ENCODE data around the gene SDR42E1. TPM values are rescaled to one million over a fixed set of nuclear protein-coding genes. Genes with fewer than 3 reads are reported as not detected.
A peak's percentile ranks its signal among the peaks of the same experiment; 100 is the strongest.

The SDR42E1 gene
- total and polyA plus RNA-seq, 2 of the 8 experiments (the other 6 are each of a cell fraction or from before 2014, with no cell fraction given), result 0.03 TPM; not detected in 1

GRCh38 chr16:82044585-82044911 is 33.3 kb upstream of the SDR42E1 start:
- Histone ChIP-seq H4K5ac (ENCODE audit: insufficient read length, low read depth, low read length) (no peak overlapping the region), H3K27ac (ENCODE audit: low read depth, low read length) (no peak overlapping the region), H3K14ac (ENCODE audit: insufficient read length) (no peak overlapping the region), H3K4me3 (ENCODE audit: extremely low read depth in 1 of 4, insufficient read depth in 2 of 4, low read depth in 3 of 4, low read length in 4 of 4) (no peak overlapping the region), H3K4me2 (ENCODE audit: insufficient read depth in 1 of 2, low read depth in 2 of 2, low read length in 2 of 2) (no peak overlapping the region), H4K91ac (replicated peaks; ENCODE audit: insufficient read length, low read length) (no peak overlapping the region), H4K20me1 (replicated peaks in 1 of 2; ENCODE audit: control insufficient read depth in 1 of 2, insufficient read depth in 2 of 2, low read length in 2 of 2) (no peaks in the 10 kb centered on the region), H2BK20ac (ENCODE audit: low read length) (no peak overlapping the region), H3K79me2 (ENCODE audit: control insufficient read depth in 1 of 2, insufficient read depth in 2 of 2, low read length in 2 of 2) (no peaks in the 10 kb centered on the region), H3K79me1 (ENCODE audit: low read depth, low read length) (no peaks in the 10 kb centered on the region), H3K27me3 (replicated peaks in 1 of 4; ENCODE audit: control insufficient read depth in 3 of 4, extremely low read depth in 1 of 4, insufficient read depth in 3 of 4, low read length in 3 of 4) (no peaks in the 10 kb centered on the region), H3K4ac (replicated peaks; ENCODE audit: insufficient read length, low read depth, low read length) (no peak overlapping the region), H3K56ac (replicated peaks; ENCODE audit: insufficient read length, low read depth, low read length) (no peak overlapping the region), H2AK5ac (ENCODE audit: low read depth, low read length) (no peak overlapping the region), H3K23ac (ENCODE audit: insufficient read length) (no peak overlapping the region), H3K9ac (replicated peaks in 1 of 4; ENCODE audit: extremely low read depth in 1 of 4, low read depth in 3 of 4, low read length in 3 of 4) (no peak overlapping the region), H2BK120ac (replicated peaks; ENCODE audit: low read depth, low read length) (no peak overlapping the region), H4K8ac (ENCODE audit: extremely low read depth, insufficient read depth, low read length) (no peak overlapping the region), H2BK15ac (ENCODE audit: low read length) (0 out of 2 replicates have a peak overlapping the region, but pooled peaks have one; percentile 67), H3K36me3 (ENCODE audit: control insufficient read depth in 2 of 4, insufficient read depth in 4 of 4, low read length in 3 of 4) (no peaks in the 10 kb centered on the region), H2BK12ac (ENCODE audit: low read depth, low read length) (no peak overlapping the region), H2AFZ (ENCODE audit: low read length) (no peak overlapping the region), H3K4me1 (replicated peaks in 1 of 4; ENCODE audit: control insufficient read depth in 3 of 4, insufficient read depth in 4 of 4, low read length in 3 of 4) (no peaks in the 10 kb centered on the region), H3K9me3 (ENCODE audit: insufficient read depth in 2 of 2, low read depth in 1 of 2, low read length in 1 of 2) (no peaks in the 10 kb centered on the region), H3K23me2 (ENCODE audit: low read depth, low read length) (no peaks in the 10 kb centered on the region; the same call in 1 of the 2 replicates), H2BK5ac (ENCODE audit: low read depth, low read length) (no peak overlapping the region), H3K18ac (ENCODE audit: extremely low read depth, low read length) (no peak overlapping the region)
- CTCF ChIA-PET (ENCODE audit: partially characterized antibody), result interaction anchor here (0.8 to 2.8 kb wide), 6 partner anchors 8 to 190 kb away, joined by 3 to 19 read pairs (median 6); no protein-coding TSS in a partner anchor
- WGBS, 2 experiments (ENCODE audit: extremely low coverage in 1 of 2, insufficient coverage in 1 of 2, insufficient read length in 1 of 2, insufficient replicate concordance in 2 of 2, low coverage in 1 of 2, low lambda C conversion rate in 2 of 2, missing lambda C conversion rate in 1 of 2), result 95% methylated on average over 3 of the region's 3 CpGs; no CpG with 5 or more reads in 1 of the 2 experiments
- no peak for DNase-seq (ENCODE audit: low read depth in 1 of 2, low spot score in 2 of 2)
- FAIRE-seq, result no peak
- POLR2A ChIA-PET (ENCODE audit: partially characterized antibody), result no interaction called here
- TF ChIP-seq POLR2A (IDR thresholded peaks at IDR 0.05; ENCODE audit: control extremely low read depth in 1 of 2, low read depth in 2 of 2, low read length in 2 of 2), result no peak
- no peak for TF ChIP-seq RXRA (IDR thresholded peaks at IDR 0.05; ENCODE audit: insufficient read depth, low read depth, low read length)
- no peak for TF ChIP-seq RBBP5 (IDR thresholded peaks at IDR 0.05; ENCODE audit: borderline replicate concordance, low read depth, low read length)
- TF ChIP-seq EP300 (IDR thresholded peaks at IDR 0.05; ENCODE audit: borderline replicate concordance in 1 of 2, low read depth in 2 of 2, low read length in 2 of 2), result no peak
- TF ChIP-seq CEBPB (IDR thresholded peaks at IDR 0.05; ENCODE audit: low read depth, low read length), result no peak
- no peak for TF ChIP-seq CBX8 (IDR thresholded peaks at IDR 0.05; ENCODE audit: borderline replicate concordance, low read depth, low read length)
- no peak for TF ChIP-seq NRF1 (IDR thresholded peaks at IDR 0.05; ENCODE audit: low read depth, low read length)
- no peak for TF ChIP-seq CTCF (IDR thresholded peaks at IDR 0.05; ENCODE audit: control extremely low read depth in 1 of 3, insufficient read depth in 1 of 3, low read depth in 1 of 3, low read length in 3 of 3)
- TF ChIP-seq BACH1 (IDR thresholded peaks at IDR 0.05; ENCODE audit: low read length), result no peak
- TF ChIP-seq MAFK (IDR thresholded peaks at IDR 0.05; ENCODE audit: low read depth, low read length), result no peak
- no peak for TF ChIP-seq BRCA1 (IDR thresholded peaks at IDR 0.05; ENCODE audit: low read depth, low read length)
- no peak for TF ChIP-seq KDM5A (IDR thresholded peaks at IDR 0.05; ENCODE audit: low read length)

Measured in H1 (cell line).